GM19025 (cell line): ENCODE measurements around the gene RBL1.

Source experiments
- ATAC-seq: cut with Tn5 transposase; IDR thresholded peaks from one replicate; pipeline ENCODE4 v1.9.1; 2021; ENCODE audit warnings: mild to moderate bottlenecking, low read depth, moderate library complexity; ENCODE audit not compliant: unreplicated experiment

Gene RBL1

GRCh38 chr20:36951979-36952738 lies 143.6 kb downstream of the RBL1 start:
- no peak for ATAC-seq

- ATAC-seq: peak; percentile 88
Measured at GRCh38 chr20:36951198-36951978, 144.4 kb downstream of the RBL1 start, which contains the start of gene SAMHD1. Gene SAMHD1 (minus strand): TSS chr20:36951708. CDS start chr20:36951643, 65 bp downstream.

GRCh38 chr20:36950414-36951197 lies 145.2 kb downstream of the RBL1 start:
- ATAC-seq: peak; percentile 1
